ENCODE data around the gene SMOC1. TPM values are rescaled to one million over a fixed set of nuclear protein-coding genes. Genes with fewer than 3 reads are reported as not detected.

Gene SMOC1
- total and polyA plus RNA-seq, 2 of the 8 experiments (the other 6 are each of a cell fraction or from before 2014, with no cell fraction given) = 1.6 to 2.4 TPM

DNA sequence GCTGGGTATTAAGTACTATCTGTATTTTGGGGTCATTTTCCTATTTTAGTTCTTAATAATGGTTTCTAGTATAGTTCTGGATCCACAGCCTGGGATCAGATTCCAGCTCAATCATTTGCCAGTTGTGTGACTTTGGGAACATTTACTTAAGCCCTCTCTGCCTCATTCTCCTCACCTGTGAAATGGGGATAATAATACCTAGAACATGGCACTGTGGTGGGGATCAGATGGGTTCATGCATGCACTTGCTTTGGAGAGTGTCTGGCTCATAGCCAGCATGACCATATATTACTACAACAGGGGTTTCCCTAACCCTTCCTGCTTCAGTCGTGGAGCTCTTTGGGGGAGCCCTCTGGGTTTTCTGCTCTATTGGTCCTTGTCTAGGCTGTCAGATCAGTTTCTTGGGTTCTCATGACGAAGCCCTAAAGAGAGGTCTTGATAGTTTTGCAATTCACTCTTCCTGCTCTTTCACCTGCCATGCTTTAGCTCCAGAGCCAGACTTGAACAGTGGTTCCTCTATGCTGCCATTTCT lies 34.1 kb upstream of the SMOC1 start:
- Histone ChIP-seq H4K5ac (ENCODE audit: insufficient read length, low read depth, low read length) (no peak overlapping the region), H3K23me2 (ENCODE audit: low read depth, low read length) (no peaks in the 10 kb centered on the region), H3K14ac (ENCODE audit: insufficient read length) (no peak overlapping the region), H3K27ac (ENCODE audit: low read depth, low read length) (no peak overlapping the region), H4K8ac (ENCODE audit: extremely low read depth, insufficient read depth, low read length) (no peak overlapping the region), H3K9me3 (ENCODE audit: insufficient read depth in 2 of 2, low read depth in 1 of 2, low read length in 1 of 2) (no peaks in the 10 kb centered on the region), H3K36me3 (ENCODE audit: control insufficient read depth in 2 of 4, insufficient read depth in 4 of 4, low read length in 3 of 4) (no peaks in the 10 kb centered on the region), H2BK20ac (ENCODE audit: low read length) (no peak overlapping the region), H3K9ac (replicated peaks in 1 of 4; ENCODE audit: extremely low read depth in 1 of 4, low read depth in 3 of 4, low read length in 3 of 4) (no peak overlapping the region), H4K91ac (replicated peaks; ENCODE audit: insufficient read length, low read length) (no peak overlapping the region), H3K4ac (replicated peaks; ENCODE audit: insufficient read length, low read depth, low read length) (no peak overlapping the region), H3K27me3 (replicated peaks in 1 of 4; ENCODE audit: control insufficient read depth in 3 of 4, extremely low read depth in 1 of 4, insufficient read depth in 3 of 4, low read length in 3 of 4) (no peaks in the 10 kb centered on the region), H2BK120ac (replicated peaks; ENCODE audit: low read depth, low read length) (no peak overlapping the region), H3K56ac (replicated peaks; ENCODE audit: insufficient read length, low read depth, low read length) (no peak overlapping the region), H3K23ac (ENCODE audit: insufficient read length) (no peak overlapping the region), H3K4me3 (ENCODE audit: extremely low read depth in 1 of 4, insufficient read depth in 2 of 4, low read depth in 3 of 4, low read length in 4 of 4) (no peak overlapping the region), H2AK5ac (ENCODE audit: low read depth, low read length) (no peak overlapping the region), H3K4me2 (ENCODE audit: insufficient read depth in 1 of 2, low read depth in 2 of 2, low read length in 2 of 2) (no peak overlapping the region), H2AFZ (ENCODE audit: low read length) (no peak overlapping the region), H4K20me1 (replicated peaks in 1 of 2; ENCODE audit: control insufficient read depth in 1 of 2, insufficient read depth in 2 of 2, low read length in 2 of 2) (no peaks in the 10 kb centered on the region), H3K18ac (ENCODE audit: extremely low read depth, low read length) (no peak overlapping the region), H3K4me1 (replicated peaks in 1 of 4; ENCODE audit: control insufficient read depth in 3 of 4, insufficient read depth in 4 of 4, low read length in 3 of 4) (peaks cover 2 to 13% (median 8%) of the 10 kb centered on the region in 4 experiments), H3K79me1 (ENCODE audit: low read depth, low read length) (no peaks in the 10 kb centered on the region), H2BK5ac (ENCODE audit: low read depth, low read length) (no peak overlapping the region), H2BK12ac (ENCODE audit: low read depth, low read length) (no peak overlapping the region), H2BK15ac (ENCODE audit: low read length) (no peak overlapping the region), H3K79me2 (ENCODE audit: control insufficient read depth in 1 of 2, insufficient read depth in 2 of 2, low read length in 2 of 2) (no peaks in the 10 kb centered on the region)
- DNase-seq (ENCODE audit: low read depth in 1 of 2, low spot score in 2 of 2) = no peak
- CTCF ChIA-PET (ENCODE audit: partially characterized antibody) = interaction anchor here (0.8 to 1.8 kb wide), 7 partner anchors 9 to 183 kb away, joined by 3 to 8 read pairs (median 3); no protein-coding TSS in a partner anchor
- WGBS, 2 experiments (ENCODE audit: extremely low coverage in 1 of 2, insufficient coverage in 1 of 2, insufficient read length in 1 of 2, insufficient replicate concordance in 2 of 2, low coverage in 1 of 2, low lambda C conversion rate in 2 of 2, missing lambda C conversion rate in 1 of 2) = 78% methylated on average over 2 of the region's 2 CpGs; no CpG with 5 or more reads in 1 of the 2 experiments
- POLR2A ChIA-PET (ENCODE audit: partially characterized antibody) = no interaction called here
- FAIRE-seq = no peak
- TF ChIP-seq EP300 (IDR thresholded peaks at IDR 0.05; ENCODE audit: borderline replicate concordance in 1 of 2, low read depth in 2 of 2, low read length in 2 of 2) (no peak), CHD1 (IDR thresholded peaks at IDR 0.05; ENCODE audit: low read depth, low read length) (no peak), HDAC2 (IDR thresholded peaks at IDR 0.05; ENCODE audit: borderline replicate concordance in 1 of 2, low read depth in 2 of 2, low read length in 2 of 2) (no peak), CBX5 (IDR thresholded peaks at IDR 0.05; ENCODE audit: low read depth, low read length) (no peak), BACH1 (IDR thresholded peaks at IDR 0.05; ENCODE audit: low read length) (no peak), KDM5A (IDR thresholded peaks at IDR 0.05; ENCODE audit: low read length) (no peak)
- TF ChIP-seq, protein P1, sequence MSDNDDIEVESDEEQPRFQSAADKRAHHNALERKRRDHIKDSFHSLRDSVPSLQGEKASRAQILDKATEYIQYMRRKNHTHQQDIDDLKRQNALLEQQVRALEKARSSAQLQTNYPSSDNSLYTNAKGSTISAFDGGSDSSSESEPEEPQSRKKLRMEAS (IDR thresholded peaks at IDR 0.05) = no peak

All from H1 (cell line).